ENCODE data around the gene MIX23. TPM values are rescaled to one million over a fixed set of nuclear protein-coding genes. Genes with fewer than 3 reads are reported as not detected.

MIX23 gene
- total RNA-seq, 4 donors from 2014 or later = 6.1 to 19.3 (median 12.0) TPM

DNA sequence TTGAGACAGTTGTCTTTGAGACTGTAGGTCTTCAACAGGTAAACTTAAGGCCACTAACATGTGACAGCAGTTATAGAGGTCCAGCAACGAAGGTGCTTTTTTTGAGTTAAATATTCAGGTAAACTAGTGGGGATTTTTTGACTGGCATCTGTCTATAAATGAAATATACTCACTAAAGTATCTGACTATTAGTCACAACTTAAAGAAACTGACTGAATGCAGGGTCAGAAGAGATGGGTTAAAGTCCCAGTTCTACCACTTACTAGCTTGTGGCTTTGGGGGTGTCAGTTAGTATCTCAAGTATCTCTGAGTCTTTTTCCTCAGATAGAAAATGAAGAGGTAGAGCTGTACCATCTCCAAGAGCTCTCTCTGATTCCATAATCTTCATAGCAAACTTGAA is 18.0 kb downstream of the MIX23 start:
- no peak for TF ChIP-seq POLR2A (IDR thresholded peaks at IDR 0.05)
- TF ChIP-seq, protein P1, sequence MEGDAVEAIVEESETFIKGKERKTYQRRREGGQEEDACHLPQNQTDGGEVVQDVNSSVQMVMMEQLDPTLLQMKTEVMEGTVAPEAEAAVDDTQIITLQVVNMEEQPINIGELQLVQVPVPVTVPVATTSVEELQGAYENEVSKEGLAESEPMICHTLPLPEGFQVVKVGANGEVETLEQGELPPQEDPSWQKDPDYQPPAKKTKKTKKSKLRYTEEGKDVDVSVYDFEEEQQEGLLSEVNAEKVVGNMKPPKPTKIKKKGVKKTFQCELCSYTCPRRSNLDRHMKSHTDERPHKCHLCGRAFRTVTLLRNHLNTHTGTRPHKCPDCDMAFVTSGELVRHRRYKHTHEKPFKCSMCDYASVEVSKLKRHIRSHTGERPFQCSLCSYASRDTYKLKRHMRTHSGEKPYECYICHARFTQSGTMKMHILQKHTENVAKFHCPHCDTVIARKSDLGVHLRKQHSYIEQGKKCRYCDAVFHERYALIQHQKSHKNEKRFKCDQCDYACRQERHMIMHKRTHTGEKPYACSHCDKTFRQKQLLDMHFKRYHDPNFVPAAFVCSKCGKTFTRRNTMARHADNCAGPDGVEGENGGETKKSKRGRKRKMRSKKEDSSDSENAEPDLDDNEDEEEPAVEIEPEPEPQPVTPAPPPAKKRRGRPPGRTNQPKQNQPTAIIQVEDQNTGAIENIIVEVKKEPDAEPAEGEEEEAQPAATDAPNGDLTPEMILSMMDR (IDR thresholded peaks at IDR 0.05) = no peak
- H3K4me3 ChIP-seq (ENCODE audit: low read depth, poor library complexity, severe bottlenecking) = no peak overlapping the region
- no peak for DNase-seq (ENCODE audit: low spot score in 2 of 2)
- 93 to 96% methylated on average over 1 of the region's 1 CpG for WGBS, 2 donors
- intact Hi-C loops (cut with DNase I; ENCODE audit: low total_unique reads) = no loop called here

GRCh38 chr3:122364490-122364889 is 18.5 kb downstream of the MIX23 start:
- DNase-seq (ENCODE audit: low spot score in 2 of 2) = no peak
- 54 to 85% methylated on average over 2 of the region's 2 CpGs for WGBS, 2 donors
- no peak overlapping the region for H3K4me3 ChIP-seq (ENCODE audit: low read depth, poor library complexity, severe bottlenecking)
- TF ChIP-seq, protein P1 (IDR thresholded peaks at IDR 0.05) = no peak
- no peak for TF ChIP-seq POLR2A (IDR thresholded peaks at IDR 0.05)
- intact Hi-C loops (cut with DNase I; ENCODE audit: low total_unique reads) = no loop called here

DNA sequence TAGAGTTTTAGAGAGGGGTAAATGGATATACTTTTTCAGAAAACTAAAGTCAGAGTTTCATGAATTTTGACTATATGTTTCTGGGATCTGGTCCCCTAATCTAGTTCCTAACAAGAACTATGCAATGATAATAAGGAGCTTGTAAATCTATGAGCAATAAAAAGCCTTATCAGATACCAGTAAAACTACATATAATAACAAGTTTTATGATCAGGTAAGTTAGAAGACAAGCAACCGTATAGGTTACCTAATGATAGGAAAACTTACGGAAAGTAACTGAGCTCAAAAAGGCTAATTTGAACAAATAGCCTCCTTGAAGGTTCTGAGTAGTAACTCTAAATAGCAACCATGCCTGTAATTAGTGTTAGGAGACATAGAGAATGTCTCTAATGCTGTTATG is 21.0 kb downstream of the MIX23 start:
- TF ChIP-seq POLR2A (IDR thresholded peaks at IDR 0.05) = no peak
- TF ChIP-seq, protein P1 (IDR thresholded peaks at IDR 0.05) = no peak
- intact Hi-C loops (cut with DNase I; ENCODE audit: low total_unique reads) = no loop called here
- no peak overlapping the region for H3K4me3 ChIP-seq (ENCODE audit: low read depth, poor library complexity, severe bottlenecking)
- 55 to 62% methylated on average over 2 of the region's 2 CpGs for WGBS, 2 donors
- DNase-seq (ENCODE audit: low spot score in 2 of 2) = no peak

GRCh38 chr3:122358703-122359032 is 24.4 kb downstream of the MIX23 start:
- no peak for TF ChIP-seq POLR2A (IDR thresholded peaks at IDR 0.05)
- TF ChIP-seq, protein P1 (IDR thresholded peaks at IDR 0.05) = no peak
- no peak overlapping the region for H3K4me3 ChIP-seq (ENCODE audit: low read depth, poor library complexity, severe bottlenecking)
- WGBS, 2 donors = 79% methylated on average over 2 of the region's 2 CpGs
- no peak for DNase-seq (ENCODE audit: low spot score in 2 of 2)
- intact Hi-C loops (cut with DNase I; ENCODE audit: low total_unique reads) = no loop called here

DNA sequence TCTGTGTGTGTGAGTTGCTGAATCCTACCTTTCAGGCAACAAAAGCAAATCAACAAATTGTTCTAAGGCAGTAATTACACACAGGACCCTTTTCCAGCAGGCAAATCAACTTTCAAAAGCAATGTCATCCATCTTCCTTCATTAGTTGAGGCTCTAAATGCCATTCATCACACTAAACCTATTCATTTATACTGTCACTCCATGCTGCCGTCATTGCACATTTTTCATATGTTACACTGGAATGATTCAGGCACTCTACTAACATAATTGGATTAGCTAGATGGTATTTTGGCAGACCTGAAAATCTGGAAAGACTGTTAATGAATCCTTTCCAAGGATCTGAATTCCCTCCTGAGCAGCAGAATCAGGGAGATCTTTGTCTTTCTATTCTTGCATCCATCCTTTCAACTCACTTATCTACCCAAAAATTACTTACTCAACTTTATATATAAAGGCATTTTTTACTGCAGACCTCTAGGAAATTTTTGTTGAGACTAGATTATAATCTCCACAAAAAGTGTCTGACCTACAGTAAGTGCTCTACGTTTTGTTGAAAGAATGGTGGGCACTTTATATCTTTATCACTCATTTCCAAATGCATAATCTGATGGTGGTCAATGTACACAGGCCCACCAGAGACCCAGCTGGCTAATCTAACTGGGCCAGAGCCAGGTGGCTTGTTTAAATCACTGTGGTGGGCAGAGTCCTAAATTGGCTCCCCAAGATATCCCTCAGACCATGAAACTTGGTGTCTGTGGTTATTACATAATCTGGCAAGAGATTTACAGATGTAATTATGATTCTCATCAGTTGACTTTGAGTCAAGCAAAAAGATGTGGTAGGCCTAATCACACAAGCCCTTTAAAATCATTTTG is 25.0 kb downstream of the MIX23 start:
- no peak for TF ChIP-seq POLR2A (IDR thresholded peaks at IDR 0.05)
- TF ChIP-seq, protein P1 (IDR thresholded peaks at IDR 0.05) = no peak
- WGBS, 2 donors = 48 to 52% methylated on average over 2 of the region's 2 CpGs
- intact Hi-C loops (cut with DNase I; ENCODE audit: low total_unique reads) = no loop called here
- DNase-seq (ENCODE audit: low spot score in 2 of 2) = no peak
- no peak overlapping the region for H3K4me3 ChIP-seq (ENCODE audit: low read depth, poor library complexity, severe bottlenecking)

GRCh38 chr3:122356402-122356801 is 26.6 kb downstream of the MIX23 start:
- TF ChIP-seq POLR2A (IDR thresholded peaks at IDR 0.05) = no peak
- TF ChIP-seq, protein P1 (IDR thresholded peaks at IDR 0.05) = no peak
- no peak overlapping the region for H3K4me3 ChIP-seq (ENCODE audit: low read depth, poor library complexity, severe bottlenecking)
- DNase-seq (ENCODE audit: low spot score in 2 of 2) = no peak
- WGBS, 2 donors = 68 to 78% methylated on average over 4 of the region's 4 CpGs
- intact Hi-C loops (cut with DNase I; ENCODE audit: low total_unique reads) = no loop called here
